GM06990 (cell line): ENCODE measurements around the gene PADI2.

ENCODE experiments used
- DNase-seq: peaks from one replicate; pipeline ENCODE4 v3.0.0-alpha.2; 2011; ENCODE audit not compliant: insufficient read length; ENCODE audit errors: extremely low read depth
- H3K27me3 ChIP-seq: replicated peaks from 2 replicates; pipeline ENCODE4 v1.6.0; 2011; ENCODE audit warnings: low read length; ENCODE audit not compliant: control insufficient read depth, insufficient read depth
- H3K36me3 ChIP-seq: 2 replicates; pipeline ENCODE4 v1.5.1; 2011; ENCODE audit warnings: low read length; ENCODE audit not compliant: control insufficient read depth, insufficient read depth
- H3K4me3 ChIP-seq: replicated peaks from 2 replicates; pipeline ENCODE4 v1.5.1; 2011; ENCODE audit warnings: low read depth, mild to moderate bottlenecking, control low read depth, low read length
- TF ChIP-seq, protein P1 (sequence below): IDR thresholded peaks from 2 replicates; pipeline ENCODE4 v1.5.1; 2011; ENCODE audit warnings: low read length, control low read depth, mild to moderate bottlenecking, inconsistent platforms; ENCODE audit not compliant: insufficient read depth, poor library complexity, severe bottlenecking

The PADI2 gene

GRCh38 chr1:17143760-17144159 is 24.5 kb upstream of the PADI2 start:
- TF ChIP-seq, protein P1, sequence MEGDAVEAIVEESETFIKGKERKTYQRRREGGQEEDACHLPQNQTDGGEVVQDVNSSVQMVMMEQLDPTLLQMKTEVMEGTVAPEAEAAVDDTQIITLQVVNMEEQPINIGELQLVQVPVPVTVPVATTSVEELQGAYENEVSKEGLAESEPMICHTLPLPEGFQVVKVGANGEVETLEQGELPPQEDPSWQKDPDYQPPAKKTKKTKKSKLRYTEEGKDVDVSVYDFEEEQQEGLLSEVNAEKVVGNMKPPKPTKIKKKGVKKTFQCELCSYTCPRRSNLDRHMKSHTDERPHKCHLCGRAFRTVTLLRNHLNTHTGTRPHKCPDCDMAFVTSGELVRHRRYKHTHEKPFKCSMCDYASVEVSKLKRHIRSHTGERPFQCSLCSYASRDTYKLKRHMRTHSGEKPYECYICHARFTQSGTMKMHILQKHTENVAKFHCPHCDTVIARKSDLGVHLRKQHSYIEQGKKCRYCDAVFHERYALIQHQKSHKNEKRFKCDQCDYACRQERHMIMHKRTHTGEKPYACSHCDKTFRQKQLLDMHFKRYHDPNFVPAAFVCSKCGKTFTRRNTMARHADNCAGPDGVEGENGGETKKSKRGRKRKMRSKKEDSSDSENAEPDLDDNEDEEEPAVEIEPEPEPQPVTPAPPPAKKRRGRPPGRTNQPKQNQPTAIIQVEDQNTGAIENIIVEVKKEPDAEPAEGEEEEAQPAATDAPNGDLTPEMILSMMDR, result no peak
- no peaks in the 10 kb centered on the region for H3K36me3 ChIP-seq
- no peak for DNase-seq
- H3K4me3 ChIP-seq, result no peak overlapping the region
- no peaks in the 10 kb centered on the region for H3K27me3 ChIP-seq

GRCh38 chr1:17141441-17142197 is 22.4 kb upstream of the PADI2 start:
- no peaks in the 10 kb centered on the region for H3K36me3 ChIP-seq

GRCh38 chr1:17140279-17140678 is 21.0 kb upstream of the PADI2 start:
- no peak for DNase-seq

More at GRCh38 chr1:17141441-17142197, 22.4 kb upstream of the PADI2 start:
- H3K27me3 ChIP-seq, result no peaks in the 10 kb centered on the region
- peak overlapping the region; percentile 2; the same call in 1 of the 2 replicates for H3K4me3 ChIP-seq
- TF ChIP-seq, protein P1, result peak; percentile 15
- peak; percentile 78 for DNase-seq

GRCh38 chr1:17139637-17140036 is 20.4 kb upstream of the PADI2 start:
- TF ChIP-seq, protein P1, result no peak
- no peaks in the 10 kb centered on the region for H3K27me3 ChIP-seq
- H3K4me3 ChIP-seq, result no peak overlapping the region
- no peaks in the 10 kb centered on the region for H3K36me3 ChIP-seq
- no peak for DNase-seq

More at GRCh38 chr1:17140279-17140678, 21.0 kb upstream of the PADI2 start:
- H3K4me3 ChIP-seq, result no peak overlapping the region
- no peaks in the 10 kb centered on the region for H3K36me3 ChIP-seq
- TF ChIP-seq, protein P1, result no peak
- H3K27me3 ChIP-seq, result no peaks in the 10 kb centered on the region

- no peaks in the 10 kb centered on the region for H3K27me3 ChIP-seq
- TF ChIP-seq, protein P1, result no peak
Observed at GRCh38 chr1:17137441-17137840, 18.2 kb upstream of the PADI2 start.

More at GRCh38 chr1:17137441-17137840, 18.2 kb upstream of the PADI2 start:
- no peak for DNase-seq
- Histone ChIP-seq H3K36me3 (no peaks in the 10 kb centered on the region), H3K4me3 (no peak overlapping the region)
